Thyroid gland (tissue), 4 donors: ENCODE data around the gene MTCL1.

ENCODE experiments used
- CTCF ChIP-seq, 6 experiments: fragments of 200-600 bp in 3 of 6; fragments of 450-650 bp in 3 of 6; sonication (generic) in 3 of 6; IDR thresholded peaks; one replicate each; pipeline ENCODE4 v1.5.1; 2016 to 2019; ENCODE audit warnings: antibody characterized with exemption in 6 of 6, mild to moderate bottlenecking in 2 of 6, inconsistent platforms in 1 of 6, moderate library complexity in 1 of 6
- POLR2A ChIP-seq, 2 donors: fragments of 450-650 bp; IDR thresholded peaks; one replicate each; pipeline ENCODE4 v1.6.1; 2017; ENCODE audit warnings: antibody characterized with exemption in 2 of 2, mild to moderate bottlenecking in 2 of 2, moderate library complexity in 1 of 2

GRCh38 chr18:8724452-8724851 lies 19.1 kb downstream of the MTCL1 start:
- TF ChIP-seq CTCF (IDR thresholded peaks at IDR 0.05), result no peak
- no peak for TF ChIP-seq POLR2A (IDR thresholded peaks at IDR 0.05)
